IMR-90 (cell line): Measurements from ENCODE around the gene PARP11. TPM values are rescaled to one million over a fixed set of nuclear protein-coding genes. Genes with fewer than 3 reads are reported as not detected.

Experiments
- ATAC-seq: fragments of 200-7000 bp; cut with Tn5 transposase; 2 replicates; pipeline ENCODE4 v1.9.1; 2020; ENCODE audit warnings: low read depth, mild to moderate bottlenecking, moderate library complexity
- BruUV-seq: library from RNA; stranded (reverse); fragments of 400-500 nt; replicated peaks from 2 replicates; lab custom pipeline; 2021; lab: Mats Ljungman, UMichigan
- CTCF ChIA-PET: fragments of 300-600 bp; formaldehyde crosslinking; extraction: SDS; loops from one replicate; lab custom pipeline; 2021; ENCODE audit warnings: antibody characterized with exemption; lab: Yijun Ruan, JAX
- POLR2A ChIA-PET: fragments of 300-600 bp; sonication (Branson Sonifier 250); formaldehyde crosslinking; loops from one replicate; lab custom pipeline; 2022; ENCODE audit warnings: antibody characterized with exemption; ENCODE audit not compliant: unreplicated experiment; lab: Charles Lee
- DNase-seq: peaks from one replicate; pipeline ENCODE4 v3.0.0; 2013
- H2AFZ ChIP-seq: replicated peaks from 2 replicates; pipeline ENCODE3; 2013; ENCODE audit warnings: low read length, mild to moderate bottlenecking; ENCODE audit not compliant: poor library complexity
- H2AK5ac ChIP-seq: 2 replicates; pipeline ENCODE4 v1.6.1; 2013; ENCODE audit warnings: low read depth, low read length, inconsistent platforms
- H2AK9ac ChIP-seq: replicated peaks from 2 replicates; pipeline ENCODE3; 2013; ENCODE audit warnings: mild to moderate bottlenecking, low read depth, low read length, moderate library complexity; ENCODE audit not compliant: poor library complexity
- H2BK120ac ChIP-seq: 2 replicates; pipeline ENCODE4 v1.6.1; 2013; ENCODE audit warnings: low read depth, low read length, inconsistent platforms
- H2BK15ac ChIP-seq: 3 replicates; pipeline ENCODE4 v1.6.1; 2013; ENCODE audit warnings: low read depth, low read length, inconsistent platforms
- H2BK20ac ChIP-seq: 2 replicates; pipeline ENCODE4 v1.6.1; 2013; ENCODE audit warnings: low read depth, mild to moderate bottlenecking, inconsistent platforms, low read length, moderate library complexity
- H2BK5ac ChIP-seq: 2 replicates; pipeline ENCODE4 v1.6.1; 2013; ENCODE audit warnings: mild to moderate bottlenecking, low read depth, low read length, inconsistent platforms; ENCODE audit not compliant: poor library complexity, severe bottlenecking
- H3K14ac ChIP-seq: replicated peaks from 2 replicates; pipeline ENCODE4 v1.6.1; 2013; ENCODE audit warnings: low read depth, low read length, inconsistent platforms
- H3K18ac ChIP-seq: 2 replicates; pipeline ENCODE4 v1.6.1; 2013; ENCODE audit warnings: low read depth, low read length, control low read depth
- H3K23ac ChIP-seq: 2 replicates; pipeline ENCODE4 v1.6.1; 2013; ENCODE audit warnings: low read depth, low read length, inconsistent platforms
- H3K27ac ChIP-seq: 2 replicates; pipeline ENCODE4 v1.5.1; 2013; ENCODE audit warnings: mild to moderate bottlenecking, control low read depth, low read length; ENCODE audit not compliant: insufficient read depth
- H3K27me3 ChIP-seq: 2 replicates; pipeline ENCODE4 v1.6.1; 2013; ENCODE audit warnings: low read length; ENCODE audit not compliant: control insufficient read depth, insufficient read depth
- H3K36me3 ChIP-seq: 2 replicates; pipeline ENCODE4 v1.6.1; 2013; ENCODE audit warnings: low read length, mixed read lengths; ENCODE audit not compliant: control insufficient read depth, insufficient read depth
- H3K4ac ChIP-seq: 2 replicates; pipeline ENCODE4 v1.6.1; 2013; ENCODE audit warnings: low read depth, low read length, inconsistent platforms
- H3K4me1 ChIP-seq: 2 replicates; pipeline ENCODE4 v1.6.1; 2013; ENCODE audit warnings: low read length, mixed read lengths; ENCODE audit not compliant: control insufficient read depth, insufficient read depth
- H3K4me2 ChIP-seq: 2 replicates; pipeline ENCODE4 v1.6.1; 2013; ENCODE audit warnings: low read depth, mild to moderate bottlenecking, control low read depth, low read length, moderate library complexity
- H3K4me3 ChIP-seq: 2 replicates; pipeline ENCODE4 v1.5.1; 2013; ENCODE audit warnings: low read depth, mild to moderate bottlenecking, control low read depth, low read length, moderate library complexity; ENCODE audit not compliant: insufficient read depth
- H3K56ac ChIP-seq: 2 replicates; pipeline ENCODE4 v1.6.1; 2013; ENCODE audit warnings: low read length, inconsistent platforms; ENCODE audit not compliant: insufficient read depth; ENCODE audit errors: extremely low read depth
- H3K79me1 ChIP-seq, 2 experiments: 2 replicates each; pipeline ENCODE4 v1.6.1; 2013; ENCODE audit warnings: low read length in 2 of 2, inconsistent platforms in 1 of 2, low read depth in 1 of 2
- H3K9ac ChIP-seq: 2 replicates; pipeline ENCODE4 v1.6.1; 2013; ENCODE audit warnings: low read depth, low read length, control low read depth
- H3K9me1 ChIP-seq: 2 replicates; pipeline ENCODE4 v1.6.1; 2013; ENCODE audit warnings: low read length, inconsistent platforms; ENCODE audit not compliant: insufficient read depth
- H3K9me3 ChIP-seq: 2 replicates; pipeline ENCODE4 v1.6.1; 2013; ENCODE audit warnings: low read length; ENCODE audit not compliant: control insufficient read depth, insufficient read depth
- H4K20me1 ChIP-seq: 2 replicates; pipeline ENCODE4 v1.6.1; 2013; ENCODE audit warnings: low read length, inconsistent platforms; ENCODE audit not compliant: insufficient read depth
- H4K5ac ChIP-seq: 2 replicates; pipeline ENCODE4 v1.6.1; 2013; ENCODE audit warnings: mild to moderate bottlenecking, low read depth, low read length, control low read depth
- H4K8ac ChIP-seq, 2 experiments: 2 replicates each; pipeline ENCODE4 v1.6.1; 2013; ENCODE audit warnings: low read depth in 2 of 2, low read length in 2 of 2, control low read depth in 1 of 2, inconsistent platforms in 1 of 2
- H4K91ac ChIP-seq: 2 replicates; pipeline ENCODE4 v1.6.1; 2013; ENCODE audit warnings: low read depth, low read length, inconsistent platforms; ENCODE audit not compliant: insufficient read depth
- BHLHE40 ChIP-seq: fragments of 150-350 bp; IDR thresholded peaks from 2 replicates; pipeline ENCODE4 v1.6.1; 2016; ENCODE audit warnings: mild to moderate bottlenecking, low read depth, low read length
- CEBPB ChIP-seq: IDR thresholded peaks from 2 replicates; pipeline ENCODE4 v1.6.1; 2012; ENCODE audit warnings: low read depth, low read length, improper control_type of control experiment
- MAFK ChIP-seq: IDR thresholded peaks from 2 replicates; pipeline ENCODE4 v1.6.1; 2012; ENCODE audit warnings: low read depth, low read length, improper control_type of control experiment
- NFE2L2 ChIP-seq: fragments of 150-350 bp; IDR thresholded peaks from 2 replicates; pipeline ENCODE4 v1.6.1; 2016; ENCODE audit warnings: low read depth, mild to moderate bottlenecking, low read length
- RAD21 ChIP-seq: IDR thresholded peaks from 2 replicates; pipeline ENCODE4 v1.6.1; 2012; ENCODE audit warnings: low read length, improper control_type of control experiment
- RCOR1 ChIP-seq: IDR thresholded peaks from 2 replicates; pipeline ENCODE4 v1.6.1; 2012; ENCODE audit warnings: mild to moderate bottlenecking, low read length, improper control_type of control experiment; ENCODE audit not compliant: insufficient replicate concordance
- RFX5 ChIP-seq: IDR thresholded peaks from 2 replicates; pipeline ENCODE4 v1.8.0; 2012; ENCODE audit warnings: low read depth, mild to moderate bottlenecking, low read length, moderate library complexity
- WGBS, 2 experiments: methylation state at CpG; one replicate each; pipeline versions ENCODE4 v1.1.5 to v1.1.7; 2013; ENCODE audit warnings: missing lambda C conversion rate in 2 of 2; ENCODE audit not compliant: insufficient read length in 1 of 2; ENCODE audit errors: extremely low coverage in 2 of 2; 5-methylcytosine and 5-hydroxymethylcytosine counted together
- dilution Hi-C: fragments of 300-500 bp; cut with HindIII; formaldehyde crosslinking; loops from one replicate; pipeline ENCODE4 v1.14.3; 2018; ENCODE audit warnings: low sequenced_read_pairs; ENCODE audit not compliant: unreplicated experiment
- in situ Hi-C: fragments of 300-500 bp; cut with MboI; formaldehyde crosslinking; loops from 3 replicates; pipeline ENCODE4 v1.14.3; 2019; ENCODE audit warnings: low sequenced_read_pairs, inconsistent platforms, mixed read lengths
- intact Hi-C: fragments of 100-400 bp; cut with micrococcal nuclease; formaldehyde crosslinking; loops from 2 replicates; pipeline ENCODE4 v1.10.0; 2022
- polyA plus RNA-seq, 3 experiments: library from polyadenylated mRNA; depleted of rRNA; stranded (reverse); fragments of >200 nt; gene quantifications; 2 replicates each; pipeline ENCODE4 v1.2.3, GENCODE V29; 2012; ENCODE audit warnings: low replicate concordance in 1 of 3
- total RNA-seq: library from RNA; depleted of rRNA; stranded (reverse); fragments of >200 nt; gene quantifications from 2 replicates; pipeline ENCODE4 v1.2.3, GENCODE V29; 2012

PARP11 gene
- total and polyA plus RNA-seq, 2 of the 4 experiments (the other 2 are of a cell fraction): 1.8 to 3.0 TPM

DNA sequence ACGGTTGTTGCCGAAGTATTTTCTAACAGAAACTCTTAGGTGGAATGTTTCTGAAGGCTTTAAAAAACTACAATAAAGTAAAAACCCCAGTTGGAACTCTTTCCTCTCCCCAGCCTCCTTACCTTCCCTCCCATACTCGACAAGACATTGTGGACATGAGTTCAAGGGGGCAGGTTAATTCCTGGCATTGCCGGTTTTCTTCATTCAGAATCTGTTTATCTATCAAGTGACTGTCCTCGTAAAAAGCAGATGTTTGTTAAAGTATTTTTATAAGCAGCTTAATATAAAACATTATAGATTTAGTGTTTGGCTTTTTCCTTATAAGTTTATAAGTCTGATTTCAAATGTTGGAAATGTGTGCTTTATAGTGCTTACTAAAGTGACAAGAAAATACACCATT, 30.7 kb downstream of the PARP11 start:
- no peaks in the 10 kb centered on the region for H3K27me3 ChIP-seq
- no peak overlapping the region for H4K8ac ChIP-seq
- H3K23ac ChIP-seq: no peak overlapping the region
- BruUV-seq: no TSS peak
- no peak overlapping the region for H2AFZ ChIP-seq
- H2AK9ac ChIP-seq: no peak overlapping the region
- H2BK5ac ChIP-seq: no peak overlapping the region
- H3K27ac ChIP-seq: no peak overlapping the region
- POLR2A ChIA-PET: no interaction called here
- no peak overlapping the region for H3K18ac ChIP-seq
- no peak overlapping the region for H3K56ac ChIP-seq
- H3K14ac ChIP-seq: no peak overlapping the region
- no CpG with 5 or more reads among the region's 5 CpGs for WGBS, 2 experiments
- H4K20me1 ChIP-seq: no peaks in the 10 kb centered on the region
- H3K79me1 ChIP-seq: no peaks in the 10 kb centered on the region
- no peak overlapping the region for H4K5ac ChIP-seq
- TF ChIP-seq RCOR1 (no peak), MAFK (no peak), CEBPB (no peak), NFE2L2 (no peak), BHLHE40 (no peak), RFX5 (no peak), RAD21 (no peak)
- no peaks in the 10 kb centered on the region for H3K9me1 ChIP-seq
- intact Hi-C loops (no loop called here), dilution Hi-C loops (no loop called here), in situ Hi-C loops (no loop called here)
- H3K9ac ChIP-seq: no peak overlapping the region
- H2BK15ac ChIP-seq: no peak overlapping the region
- ATAC-seq (no peak), DNase-seq (no peak)
- H3K4ac ChIP-seq: no peak overlapping the region
- H2BK120ac ChIP-seq: no peak overlapping the region
- no peaks in the 10 kb centered on the region for H3K36me3 ChIP-seq
- H2BK20ac ChIP-seq: no peak overlapping the region
- H3K4me2 ChIP-seq: no peak overlapping the region
- no peaks in the 10 kb centered on the region for H3K4me1 ChIP-seq
- no peak overlapping the region for H2AK5ac ChIP-seq
- H3K9me3 ChIP-seq: no peaks in the 10 kb centered on the region
- CTCF ChIA-PET: no interaction called here
- H3K4me3 ChIP-seq: no peak overlapping the region
- no peak overlapping the region for H4K91ac ChIP-seq
